Measurements from ENCODE around the gene ATP1A2.

DNA sequence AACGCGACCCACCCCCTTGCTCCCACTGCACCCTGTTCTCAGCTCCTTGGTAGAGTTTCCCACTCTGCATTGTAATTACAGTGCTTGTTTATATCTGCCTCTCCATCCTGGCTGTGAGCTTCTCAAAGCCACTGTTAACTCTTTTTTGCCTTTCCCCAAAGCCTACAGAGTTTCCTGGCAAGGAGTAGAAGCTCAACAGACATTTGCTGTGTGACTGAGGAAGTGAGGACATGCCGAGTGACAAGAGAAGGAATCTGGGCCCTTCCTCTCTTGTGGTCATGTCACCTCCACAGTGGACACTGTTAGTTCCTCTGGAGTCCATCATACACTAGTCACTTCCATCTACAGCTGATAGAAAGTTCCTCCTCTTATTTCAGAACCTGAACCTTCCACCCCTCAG lies 11.1 kb upstream of the ATP1A2 start:
- TF ChIP-seq CTCF (IDR thresholded peaks at IDR 0.05; ENCODE audit: low read depth, low read length), result no peak
- no peak for TF ChIP-seq EZH2phosphoT487 (IDR thresholded peaks at IDR 0.05; ENCODE audit: low read depth)

Data from OCI-LY3 (cell line).